Measurements from ENCODE around the gene ASTN1. TPM values are rescaled to one million over a fixed set of nuclear protein-coding genes. Genes with fewer than 3 reads are reported as not detected.

Gene ASTN1
- total RNA-seq, 1 experiment from 2014 or later, result 0.05 TPM

- Histone ChIP-seq H3K27ac (ENCODE audit: low read length) (no peak overlapping the region), H3K27me3 (ENCODE audit: control insufficient read depth, insufficient read depth, low read length) (no peaks in the 10 kb centered on the region), H3K36me3 (ENCODE audit: control insufficient read depth, insufficient read depth, low read length) (no peaks in the 10 kb centered on the region), H3K4me1 (ENCODE audit: control insufficient read depth, insufficient read depth, low read length) (no peaks in the 10 kb centered on the region), H3K9me3 (ENCODE audit: control insufficient read depth, insufficient read depth, low read depth, low read length) (no peaks in the 10 kb centered on the region), H3K4me3 (ENCODE audit: low read depth in 2 of 2, low read length in 2 of 2) (no peak overlapping the region)
- TF ChIP-seq REST (IDR thresholded peaks at IDR 0.05; ENCODE audit: insufficient read depth in 1 of 2, low read depth in 2 of 2, low read length in 1 of 2), result no peak
- no peak for TF ChIP-seq SIN3A (IDR thresholded peaks at IDR 0.05; ENCODE audit: borderline replicate concordance, insufficient read depth, low read depth, low read length)
- no peak for TF ChIP-seq TCF7L2 (IDR thresholded peaks at IDR 0.05; ENCODE audit: low read depth, low read length)
- no peak for TF ChIP-seq CTCF (IDR thresholded peaks at IDR 0.05)
- TF ChIP-seq POLR2AphosphoS5 (IDR thresholded peaks at IDR 0.05; ENCODE audit: low read depth, low read length), result no peak
- ATAC-seq (no peak), DNase-seq (ENCODE audit: low read depth, low spot score) (no peak)
- POLR2A ChIA-PET, result no interaction called here
- CTCF ChIA-PET, result no interaction called here
- in situ Hi-C loops (cut with HindIII; ENCODE audit: low pct_unique_long_range_greater_than_20kb, low sequenced_read_pairs), result no loop called here
- BruUV-seq (replicated peaks), result no TSS peak
- intact Hi-C loops (cut with micrococcal nuclease; ENCODE audit: unreplicated experiment), result loop anchor here (10.0 kb wide), 2 partner anchors 284 to 1694 kb away; no protein-coding TSS in a partner anchor
Measured at GRCh38 chr1:176849281-176849680, 315.2 kb downstream of the ASTN1 start.

GRCh38 chr1:176847052-176847451 is 317.5 kb downstream of the ASTN1 start:
- Histone ChIP-seq H3K9me3 (ENCODE audit: control insufficient read depth, insufficient read depth, low read depth, low read length) (no peaks in the 10 kb centered on the region), H3K4me1 (ENCODE audit: control insufficient read depth, insufficient read depth, low read length) (no peaks in the 10 kb centered on the region), H3K27ac (ENCODE audit: low read length) (no peak overlapping the region), H3K4me3 (ENCODE audit: low read depth in 2 of 2, low read length in 2 of 2) (no peak overlapping the region), H3K36me3 (ENCODE audit: control insufficient read depth, insufficient read depth, low read length) (no peaks in the 10 kb centered on the region), H3K27me3 (ENCODE audit: control insufficient read depth, insufficient read depth, low read length) (no peaks in the 10 kb centered on the region)
- ATAC-seq (no peak), DNase-seq (ENCODE audit: low read depth, low spot score) (no peak)
- TF ChIP-seq REST (IDR thresholded peaks at IDR 0.05; ENCODE audit: insufficient read depth in 1 of 2, low read depth in 2 of 2, low read length in 1 of 2) (no peak), SIN3A (IDR thresholded peaks at IDR 0.05; ENCODE audit: borderline replicate concordance, insufficient read depth, low read depth, low read length) (no peak), CTCF (IDR thresholded peaks at IDR 0.05) (no peak), POLR2AphosphoS5 (IDR thresholded peaks at IDR 0.05; ENCODE audit: low read depth, low read length) (no peak), TCF7L2 (IDR thresholded peaks at IDR 0.05; ENCODE audit: low read depth, low read length) (no peak)
- no TSS peak for BruUV-seq (replicated peaks)
- POLR2A ChIA-PET, result no interaction called here
- in situ Hi-C loops (cut with HindIII; ENCODE audit: low pct_unique_long_range_greater_than_20kb, low sequenced_read_pairs), result no loop called here
- CTCF ChIA-PET, result no interaction called here
- intact Hi-C loops (cut with micrococcal nuclease; ENCODE audit: unreplicated experiment), result loop anchor here (10.0 kb wide), 2 partner anchors 282 to 1692 kb away; no protein-coding TSS in a partner anchor

All from Panc1 (cell line).